Measurements from ENCODE around the gene GCSH. TPM values are rescaled to one million over a fixed set of nuclear protein-coding genes. Genes with fewer than 3 reads are reported as not detected.

The GCSH gene
- total RNA-seq, 1 donor from 2014 or later: 35.2 TPM

GRCh38 chr16:81061871-81062608 is 34.2 kb downstream of the GCSH start:
- intact Hi-C loops (cut with DNase I): no loop called here
- DNase-seq (ENCODE audit: low spot score): no peak

GRCh38 chr16:81061307-81061640 is 34.9 kb downstream of the GCSH start:
- no peak for DNase-seq (ENCODE audit: low spot score)
- intact Hi-C loops (cut with DNase I): no loop called here

GRCh38 chr16:81060576-81061306 is 35.5 kb downstream of the GCSH start:
- no peak for DNase-seq (ENCODE audit: low spot score)
- intact Hi-C loops (cut with DNase I): no loop called here

- intact Hi-C loops (cut with DNase I): no loop called here
- no peak for DNase-seq (ENCODE audit: low spot score)
Measured at GRCh38 chr16:81053761-81054160, 42.4 kb downstream of the GCSH start.

GRCh38 chr16:81042821-81043220 is 53.4 kb downstream of the GCSH start:
- no peak for DNase-seq (ENCODE audit: low spot score)
- intact Hi-C loops (cut with DNase I): no loop called here

GRCh38 chr16:81041696-81042095 is 54.5 kb downstream of the GCSH start:
- intact Hi-C loops (cut with DNase I): no loop called here
- no peak for DNase-seq (ENCODE audit: low spot score)

- intact Hi-C loops (cut with DNase I): no loop called here
- no peak for DNase-seq (ENCODE audit: low spot score)
Measured at GRCh38 chr16:81040842-81041241, 55.4 kb downstream of the GCSH start.

- DNase-seq (ENCODE audit: low spot score): no peak
- intact Hi-C loops (cut with DNase I): no loop called here
Measured at GRCh38 chr16:81040131-81040530, 56.1 kb downstream of the GCSH start.

GRCh38 chr16:81036751-81037350 is 59.3 kb downstream of the GCSH start:
- intact Hi-C loops (cut with DNase I): loop anchor here (5.0 kb wide), 2 partner anchors 60 to 145 kb away; partner anchors contain the start of gene GCSH

GRCh38 chr16:81035975-81036750 is 60.0 kb downstream of the GCSH start:
- intact Hi-C loops (cut with DNase I): loop anchor here (1.0 to 5.0 kb wide), 4 partner anchors 28 to 146 kb away; partner anchors contain the start of genes C16orf46 and GCSH
- no peak for DNase-seq (ENCODE audit: low spot score)

More at GRCh38 chr16:81036751-81037350, 59.3 kb downstream of the GCSH start:
- no peak for DNase-seq (ENCODE audit: low spot score)

- intact Hi-C loops (cut with DNase I): loop anchor here (1.0 to 5.0 kb wide), 4 partner anchors 27 to 147 kb away; partner anchors contain the start of genes C16orf46 and GCSH
- peak; percentile 92 for DNase-seq (ENCODE audit: low spot score)
Measured at GRCh38 chr16:81035398-81035974, 60.7 kb downstream of the GCSH start, which contains the start of gene ATMIN. TSS of gene ATMIN (plus strand) at chr16:81035842. CDS start at chr16:81035871, 29 bp downstream.

Other genes starting within 250 kb of the GCSH start
- 112 TPM for gene CMC2, start 89.5 kb downstream of the GCSH start, total RNA-seq
- 10.0 TPM for gene CENPN, start 89.2 kb downstream of the GCSH start, total RNA-seq
- gene ATMIN, start 60.6 kb downstream of the GCSH start, total RNA-seq: 26.0 TPM
- 1.5 TPM for gene C16orf46, start 19.2 kb downstream of the GCSH start, total RNA-seq
- not detected for gene BCO1, start 142.3 kb upstream of the GCSH start, total RNA-seq
- gene GAN, start 218.6 kb upstream of the GCSH start, total RNA-seq: 13.3 TPM